Renal cortex interstitium (tissue), 11 donors: ENCODE results near the gene PDE6A. TPM values are rescaled to one million over a fixed set of nuclear protein-coding genes. Genes with fewer than 3 reads are reported as not detected.
"Not testable (repeated sequence)": the region's sequence is repeated elsewhere in the genome, so short reads cannot be mapped to it uniquely, and the experiment has no call there.

Experiments used
- DNase-seq, 11 donors: peaks; one replicate each; pipeline ENCODE4 v3.0.0-alpha.2; 2013; ENCODE audit warnings: low read depth in 9 of 11, low spot score in 4 of 11; ENCODE audit errors: extremely low read depth in 1 of 11
- polyA plus RNA-seq, 3 donors: library from polyadenylated mRNA; unstranded; fragments of 120-200 nt; gene quantifications; one replicate each; pipeline ENCODE4 v1.2.1, GENCODE V29; 2013; ENCODE audit not compliant: insufficient read length in 3 of 3

PDE6A gene
- polyA plus RNA-seq, 3 donors, result 0.12 to 0.16 (median 0.14) TPM

- no peak for DNase-seq
Observed at GRCh38 chr5:149956685-149957084, 12.1 kb upstream of the PDE6A start.

- no peak for DNase-seq
Observed at GRCh38 chr5:149954798-149955197, 10.2 kb upstream of the PDE6A start.

- DNase-seq, result no peak
Observed at GRCh38 chr5:149953436-149954121, 9.0 kb upstream of the PDE6A start.

GRCh38 chr5:149951138-149951749, 6.7 kb upstream of the PDE6A start:
- DNase-seq, result no peak

- DNase-seq, result no peak
Observed at GRCh38 chr5:149948993-149949392, 4.4 kb upstream of the PDE6A start.

- DNase-seq, result no peak
Observed at GRCh38 chr5:149946118-149946517, 1.5 kb upstream of the PDE6A start.

GRCh38 chr5:149943177-149943949, 1.2 kb downstream of the PDE6A start:
- DNase-seq, result not testable (repeated sequence)

- not testable (repeated sequence) for DNase-seq
Observed at GRCh38 chr5:149942741-149943169, 1.8 kb downstream of the PDE6A start.

GRCh38 chr5:149942199-149942598, 2.4 kb downstream of the PDE6A start:
- no peak for DNase-seq

GRCh38 chr5:149941795-149942194, 2.8 kb downstream of the PDE6A start:
- DNase-seq, result no peak

GRCh38 chr5:149940941-149941644, 3.5 kb downstream of the PDE6A start:
- no peak for DNase-seq

GRCh38 chr5:149940077-149940574, 4.5 kb downstream of the PDE6A start:
- no peak for DNase-seq

GRCh38 chr5:149939546-149939945, 5.0 kb downstream of the PDE6A start:
- DNase-seq, result no peak

- DNase-seq, result no peak
Observed at GRCh38 chr5:149938791-149939358, 5.7 kb downstream of the PDE6A start.

GRCh38 chr5:149938279-149938678, 6.3 kb downstream of the PDE6A start:
- no peak for DNase-seq

- no peak for DNase-seq
Observed at GRCh38 chr5:149937610-149938009, 7.0 kb downstream of the PDE6A start.

GRCh38 chr5:149936700-149937091, 7.9 kb downstream of the PDE6A start:
- DNase-seq, result no peak

- DNase-seq, result no peak
Observed at GRCh38 chr5:149936044-149936699, 8.4 kb downstream of the PDE6A start.
